AG09319 (cell line): ENCODE measurements around the gene NUDT1.

Experiments used
- DNase-seq: peaks from one replicate; pipeline ENCODE4 v3.0.0-alpha.2; 2010; ENCODE audit warnings: low read depth; ENCODE audit errors: extremely low read depth
- CTCF ChIP-seq: IDR thresholded peaks from 2 replicates; pipeline ENCODE4 v1.5.1; 2011; ENCODE audit warnings: low read depth, mild to moderate bottlenecking, inconsistent platforms, low read length, moderate library complexity

The NUDT1 gene

GRCh38 chr7:2280424-2280823, 38.4 kb downstream of the NUDT1 start:
- no peak for TF ChIP-seq CTCF
- no peak for DNase-seq

- no peak for DNase-seq
Observed at GRCh38 chr7:2281541-2281940, 39.5 kb downstream of the NUDT1 start.

GRCh38 chr7:2282185-2282751, 40.2 kb downstream of the NUDT1 start:
- DNase-seq: no peak
- TF ChIP-seq CTCF: no peak

More at GRCh38 chr7:2281541-2281940, 39.5 kb downstream of the NUDT1 start:
- TF ChIP-seq CTCF: no peak

- TF ChIP-seq CTCF: no peak
Observed at GRCh38 chr7:2283074-2283473, 41.0 kb downstream of the NUDT1 start.

GRCh38 chr7:2287745-2288144, 45.7 kb downstream of the NUDT1 start:
- no peak for TF ChIP-seq CTCF
- no peak for DNase-seq

More at GRCh38 chr7:2283074-2283473, 41.0 kb downstream of the NUDT1 start:
- no peak for DNase-seq

- no peak for DNase-seq
- no peak for TF ChIP-seq CTCF
Observed at GRCh38 chr7:2288503-2288902, 46.5 kb downstream of the NUDT1 start.

GRCh38 chr7:2289111-2289586, 47.1 kb downstream of the NUDT1 start:
- DNase-seq: no peak
- TF ChIP-seq CTCF: no peak
